WTC11 (cell line): ENCODE data around the gene SEMA3F.

Experiments used
- JUN ChIP-seq: sonication (generic); formaldehyde crosslinking; IDR thresholded peaks from 2 replicates; pipeline ENCODE4 v1.8.0; 2023; ENCODE audit warnings: mild to moderate bottlenecking, missing genetic modification reagents
- TP53 ChIP-seq: sonication (generic); formaldehyde crosslinking; IDR thresholded peaks from 2 replicates; pipeline ENCODE4 v1.8.1; 2023; ENCODE audit warnings: mild to moderate bottlenecking, missing genetic modification reagents
- ZBTB21 ChIP-seq: sonication (generic); formaldehyde crosslinking; IDR thresholded peaks from 2 replicates; pipeline ENCODE4 v1.8.1; 2023; ENCODE audit warnings: mild to moderate bottlenecking, missing genetic modification reagents, borderline replicate concordance
- TF ChIP-seq, protein P1 (sequence below): fragments of 200-600 bp; IDR thresholded peaks from 2 replicates; pipeline ENCODE4 v1.8.0; 2022; ENCODE audit warnings: antibody characterized with exemption
- TF ChIP-seq, protein P2 (sequence below): fragments of 250-450 bp; sonication (Bioruptor Pico); IDR thresholded peaks from 2 replicates; pipeline ENCODE4 v1.9.0; 2021; ENCODE audit warnings: mild to moderate bottlenecking
- TF ChIP-seq, protein P3 (sequence below): sonication (generic); formaldehyde crosslinking; IDR thresholded peaks from 2 replicates; pipeline ENCODE4 v1.8.1; 2023; ENCODE audit warnings: mild to moderate bottlenecking, missing genetic modification reagents, borderline replicate concordance
- TF ChIP-seq, protein P4 (sequence below): sonication (generic); formaldehyde crosslinking; IDR thresholded peaks from 2 replicates; pipeline ENCODE4 v1.8.1; 2022; ENCODE audit warnings: low read depth, missing genetic modification reagents, borderline replicate concordance

DNA sequence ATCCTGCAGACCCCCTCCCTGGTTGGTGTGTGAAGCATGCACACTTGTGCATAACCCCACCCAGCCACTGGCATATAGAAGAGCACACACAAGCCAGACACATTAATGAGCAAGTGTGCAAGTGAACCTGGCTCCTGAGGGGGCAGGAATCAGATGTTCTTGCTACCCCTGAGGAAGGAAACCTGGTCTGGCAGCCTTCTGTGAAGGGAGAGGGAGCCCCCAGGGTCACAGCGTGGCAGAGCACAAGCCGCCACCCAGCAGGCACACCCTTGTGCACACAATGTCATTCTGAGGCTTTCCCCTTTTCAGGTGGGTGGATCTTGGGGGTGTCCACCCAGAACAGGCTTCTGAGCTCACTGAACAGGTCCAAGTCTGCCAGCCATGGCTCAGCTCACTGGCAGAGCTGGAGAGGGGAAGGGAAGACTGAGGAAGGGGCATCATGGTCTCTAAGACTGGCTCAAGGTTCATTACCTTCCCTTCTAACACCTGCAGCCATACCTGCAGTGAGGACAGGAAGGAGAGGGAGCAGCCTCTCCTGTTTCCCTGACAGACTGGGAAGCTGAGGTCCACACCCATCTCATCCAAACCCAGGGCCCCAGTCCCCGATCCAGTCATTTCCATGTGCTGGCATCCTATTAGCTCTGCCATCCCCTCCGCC, 31.6 kb upstream of the SEMA3F start:
- TF ChIP-seq, protein P1, sequence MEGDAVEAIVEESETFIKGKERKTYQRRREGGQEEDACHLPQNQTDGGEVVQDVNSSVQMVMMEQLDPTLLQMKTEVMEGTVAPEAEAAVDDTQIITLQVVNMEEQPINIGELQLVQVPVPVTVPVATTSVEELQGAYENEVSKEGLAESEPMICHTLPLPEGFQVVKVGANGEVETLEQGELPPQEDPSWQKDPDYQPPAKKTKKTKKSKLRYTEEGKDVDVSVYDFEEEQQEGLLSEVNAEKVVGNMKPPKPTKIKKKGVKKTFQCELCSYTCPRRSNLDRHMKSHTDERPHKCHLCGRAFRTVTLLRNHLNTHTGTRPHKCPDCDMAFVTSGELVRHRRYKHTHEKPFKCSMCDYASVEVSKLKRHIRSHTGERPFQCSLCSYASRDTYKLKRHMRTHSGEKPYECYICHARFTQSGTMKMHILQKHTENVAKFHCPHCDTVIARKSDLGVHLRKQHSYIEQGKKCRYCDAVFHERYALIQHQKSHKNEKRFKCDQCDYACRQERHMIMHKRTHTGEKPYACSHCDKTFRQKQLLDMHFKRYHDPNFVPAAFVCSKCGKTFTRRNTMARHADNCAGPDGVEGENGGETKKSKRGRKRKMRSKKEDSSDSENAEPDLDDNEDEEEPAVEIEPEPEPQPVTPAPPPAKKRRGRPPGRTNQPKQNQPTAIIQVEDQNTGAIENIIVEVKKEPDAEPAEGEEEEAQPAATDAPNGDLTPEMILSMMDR = no peak
- TF ChIP-seq TP53 (CRISPR knock-in tag) = no peak
- TF ChIP-seq, protein P2, sequence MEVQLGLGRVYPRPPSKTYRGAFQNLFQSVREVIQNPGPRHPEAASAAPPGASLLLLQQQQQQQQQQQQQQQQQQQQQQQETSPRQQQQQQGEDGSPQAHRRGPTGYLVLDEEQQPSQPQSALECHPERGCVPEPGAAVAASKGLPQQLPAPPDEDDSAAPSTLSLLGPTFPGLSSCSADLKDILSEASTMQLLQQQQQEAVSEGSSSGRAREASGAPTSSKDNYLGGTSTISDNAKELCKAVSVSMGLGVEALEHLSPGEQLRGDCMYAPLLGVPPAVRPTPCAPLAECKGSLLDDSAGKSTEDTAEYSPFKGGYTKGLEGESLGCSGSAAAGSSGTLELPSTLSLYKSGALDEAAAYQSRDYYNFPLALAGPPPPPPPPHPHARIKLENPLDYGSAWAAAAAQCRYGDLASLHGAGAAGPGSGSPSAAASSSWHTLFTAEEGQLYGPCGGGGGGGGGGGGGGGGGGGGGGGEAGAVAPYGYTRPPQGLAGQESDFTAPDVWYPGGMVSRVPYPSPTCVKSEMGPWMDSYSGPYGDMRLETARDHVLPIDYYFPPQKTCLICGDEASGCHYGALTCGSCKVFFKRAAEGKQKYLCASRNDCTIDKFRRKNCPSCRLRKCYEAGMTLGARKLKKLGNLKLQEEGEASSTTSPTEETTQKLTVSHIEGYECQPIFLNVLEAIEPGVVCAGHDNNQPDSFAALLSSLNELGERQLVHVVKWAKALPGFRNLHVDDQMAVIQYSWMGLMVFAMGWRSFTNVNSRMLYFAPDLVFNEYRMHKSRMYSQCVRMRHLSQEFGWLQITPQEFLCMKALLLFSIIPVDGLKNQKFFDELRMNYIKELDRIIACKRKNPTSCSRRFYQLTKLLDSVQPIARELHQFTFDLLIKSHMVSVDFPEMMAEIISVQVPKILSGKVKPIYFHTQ (CRISPR knock-in tag) = no peak
- TF ChIP-seq, protein P3, sequence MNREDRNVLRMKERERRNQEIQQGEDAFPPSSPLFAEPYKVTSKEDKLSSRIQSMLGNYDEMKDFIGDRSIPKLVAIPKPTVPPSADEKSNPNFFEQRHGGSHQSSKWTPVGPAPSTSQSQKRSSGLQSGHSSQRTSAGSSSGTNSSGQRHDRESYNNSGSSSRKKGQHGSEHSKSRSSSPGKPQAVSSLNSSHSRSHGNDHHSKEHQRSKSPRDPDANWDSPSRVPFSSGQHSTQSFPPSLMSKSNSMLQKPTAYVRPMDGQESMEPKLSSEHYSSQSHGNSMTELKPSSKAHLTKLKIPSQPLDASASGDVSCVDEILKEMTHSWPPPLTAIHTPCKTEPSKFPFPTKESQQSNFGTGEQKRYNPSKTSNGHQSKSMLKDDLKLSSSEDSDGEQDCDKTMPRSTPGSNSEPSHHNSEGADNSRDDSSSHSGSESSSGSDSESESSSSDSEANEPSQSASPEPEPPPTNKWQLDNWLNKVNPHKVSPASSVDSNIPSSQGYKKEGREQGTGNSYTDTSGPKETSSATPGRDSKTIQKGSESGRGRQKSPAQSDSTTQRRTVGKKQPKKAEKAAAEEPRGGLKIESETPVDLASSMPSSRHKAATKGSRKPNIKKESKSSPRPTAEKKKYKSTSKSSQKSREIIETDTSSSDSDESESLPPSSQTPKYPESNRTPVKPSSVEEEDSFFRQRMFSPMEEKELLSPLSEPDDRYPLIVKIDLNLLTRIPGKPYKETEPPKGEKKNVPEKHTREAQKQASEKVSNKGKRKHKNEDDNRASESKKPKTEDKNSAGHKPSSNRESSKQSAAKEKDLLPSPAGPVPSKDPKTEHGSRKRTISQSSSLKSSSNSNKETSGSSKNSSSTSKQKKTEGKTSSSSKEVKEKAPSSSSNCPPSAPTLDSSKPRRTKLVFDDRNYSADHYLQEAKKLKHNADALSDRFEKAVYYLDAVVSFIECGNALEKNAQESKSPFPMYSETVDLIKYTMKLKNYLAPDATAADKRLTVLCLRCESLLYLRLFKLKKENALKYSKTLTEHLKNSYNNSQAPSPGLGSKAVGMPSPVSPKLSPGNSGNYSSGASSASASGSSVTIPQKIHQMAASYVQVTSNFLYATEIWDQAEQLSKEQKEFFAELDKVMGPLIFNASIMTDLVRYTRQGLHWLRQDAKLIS = no peak
- TF ChIP-seq, protein P4, sequence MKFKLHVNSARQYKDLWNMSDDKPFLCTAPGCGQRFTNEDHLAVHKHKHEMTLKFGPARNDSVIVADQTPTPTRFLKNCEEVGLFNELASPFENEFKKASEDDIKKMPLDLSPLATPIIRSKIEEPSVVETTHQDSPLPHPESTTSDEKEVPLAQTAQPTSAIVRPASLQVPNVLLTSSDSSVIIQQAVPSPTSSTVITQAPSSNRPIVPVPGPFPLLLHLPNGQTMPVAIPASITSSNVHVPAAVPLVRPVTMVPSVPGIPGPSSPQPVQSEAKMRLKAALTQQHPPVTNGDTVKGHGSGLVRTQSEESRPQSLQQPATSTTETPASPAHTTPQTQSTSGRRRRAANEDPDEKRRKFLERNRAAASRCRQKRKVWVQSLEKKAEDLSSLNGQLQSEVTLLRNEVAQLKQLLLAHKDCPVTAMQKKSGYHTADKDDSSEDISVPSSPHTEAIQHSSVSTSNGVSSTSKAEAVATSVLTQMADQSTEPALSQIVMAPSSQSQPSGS = no peak
- no peak for TF ChIP-seq JUN (CRISPR knock-in tag)
- no peak for TF ChIP-seq ZBTB21 (CRISPR knock-in tag)
